Activated CD4-positive, alpha-beta T cell treated with anti-CD3 and anti-CD28 coated beads, Interleukin-2, amount 50 U/mL, for 48 hours (primary cell): ENCODE data around the gene MYBBP1A.
A peak's percentile ranks its signal among the peaks of the same experiment; 100 is the strongest.
"Not testable (repeated sequence)": the region's sequence is repeated elsewhere in the genome, so short reads cannot be mapped to it uniquely, and the experiment has no call there.

ENCODE experiments used
- DNase-seq, 2 experiments: peaks; one replicate each; pipeline ENCODE4 v3.0.0-alpha.2; 2020

Gene MYBBP1A

GRCh38 chr17:4590042-4590441 is 34.9 kb upstream of the MYBBP1A start:
- not testable (repeated sequence) for DNase-seq

DNA sequence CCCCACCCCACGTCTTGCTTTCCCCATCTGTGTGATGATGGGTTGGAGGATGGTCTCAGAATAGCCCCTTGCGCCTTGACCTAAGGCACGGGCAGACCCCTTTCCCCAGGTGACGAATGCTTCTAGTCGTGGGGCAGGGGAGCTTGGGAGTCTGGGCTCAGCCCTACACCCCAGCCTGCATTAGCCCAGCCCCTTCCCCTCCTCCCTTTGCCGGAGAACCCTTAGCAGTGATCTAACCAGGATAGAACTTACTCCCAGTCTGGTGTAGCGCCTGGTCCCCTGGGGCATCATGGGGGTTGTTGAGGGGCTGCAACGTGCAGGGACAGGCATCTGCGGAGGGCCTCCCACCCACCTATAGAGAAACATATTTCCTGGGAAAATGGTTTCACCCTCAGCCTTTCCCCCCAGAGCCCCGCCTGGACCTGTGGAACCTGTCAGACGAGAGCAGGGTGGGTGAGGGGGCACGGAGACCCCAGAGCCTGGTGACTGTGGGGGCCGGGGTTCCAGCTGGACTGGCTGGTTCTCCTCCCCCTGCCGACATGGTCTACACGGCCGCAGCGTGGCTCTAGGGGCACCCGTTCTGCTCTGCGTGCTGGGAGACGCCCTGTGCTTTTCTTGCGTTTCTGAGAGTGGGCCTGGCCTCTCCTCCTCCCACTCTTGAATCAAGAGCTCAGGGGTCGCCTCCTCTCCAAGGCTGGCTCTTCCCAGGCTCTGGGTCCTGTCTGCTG is 33.9 kb upstream of the MYBBP1A start:
- no peak for DNase-seq

GRCh38 chr17:4588391-4588790 is 33.2 kb upstream of the MYBBP1A start:
- no peak for DNase-seq

- no peak for DNase-seq
Measured at GRCh38 chr17:4587803-4588202, 32.6 kb upstream of the MYBBP1A start.

DNA sequence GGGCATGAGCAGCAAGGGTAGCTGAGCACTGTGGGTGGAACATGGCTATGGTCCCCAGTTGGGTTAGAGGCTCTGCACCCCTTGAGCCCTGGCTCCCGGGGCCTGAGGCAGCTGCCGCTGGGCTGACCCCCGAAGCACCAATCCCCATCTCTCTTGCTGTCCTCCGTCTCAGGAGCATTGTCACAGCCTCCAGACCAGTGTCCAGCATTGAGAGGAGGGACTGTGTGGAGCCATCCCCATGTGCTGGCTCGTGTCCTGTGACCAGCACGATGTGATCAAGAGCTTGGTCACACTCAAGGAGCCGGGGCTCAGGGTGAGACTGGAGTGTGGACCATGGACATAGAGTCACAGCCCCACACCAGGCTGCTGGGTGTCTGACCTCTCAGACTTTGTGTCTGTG is 32.0 kb upstream of the MYBBP1A start:
- DNase-seq: no peak

GRCh38 chr17:4586043-4586442 is 30.9 kb upstream of the MYBBP1A start:
- no peak for DNase-seq

GRCh38 chr17:4585638-4585994 is 30.4 kb upstream of the MYBBP1A start:
- no peak for DNase-seq

DNA sequence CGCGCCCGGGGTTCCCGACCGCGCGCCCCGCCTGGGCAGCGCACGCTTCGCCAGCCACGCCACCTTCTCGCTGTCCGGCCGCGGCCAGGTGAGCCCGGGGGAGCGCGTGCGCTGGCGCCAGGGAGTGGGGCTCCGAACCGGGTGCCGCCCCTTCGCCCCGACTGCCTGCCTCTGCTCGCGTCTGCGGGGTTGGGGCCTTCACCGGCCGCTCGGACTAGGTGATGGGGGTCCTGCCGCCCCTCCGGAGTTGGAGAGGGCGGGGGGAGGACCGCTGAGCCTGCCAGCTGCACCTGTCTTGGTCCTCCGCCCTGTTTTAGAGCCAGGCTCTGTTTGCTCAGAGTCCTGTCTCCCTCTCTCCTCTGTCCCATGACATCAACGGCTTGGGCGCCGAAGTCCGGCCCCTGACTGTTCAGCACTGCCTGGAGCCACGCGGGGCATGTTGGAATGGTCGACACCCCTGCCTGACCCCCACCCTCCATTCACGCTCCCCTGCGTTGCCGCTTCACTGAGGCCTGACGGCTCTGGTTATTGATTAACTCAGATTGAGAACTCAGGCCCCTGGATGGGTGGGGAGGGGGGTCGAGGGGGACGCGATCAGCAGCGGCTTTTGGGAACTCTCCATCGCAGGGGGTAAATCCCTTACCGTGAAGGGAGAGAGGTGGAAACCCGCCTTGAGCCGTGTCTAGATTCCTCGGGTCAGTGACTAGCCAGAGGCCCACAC is 29.9 kb upstream of the MYBBP1A start:
- DNase-seq: no peak

DNA sequence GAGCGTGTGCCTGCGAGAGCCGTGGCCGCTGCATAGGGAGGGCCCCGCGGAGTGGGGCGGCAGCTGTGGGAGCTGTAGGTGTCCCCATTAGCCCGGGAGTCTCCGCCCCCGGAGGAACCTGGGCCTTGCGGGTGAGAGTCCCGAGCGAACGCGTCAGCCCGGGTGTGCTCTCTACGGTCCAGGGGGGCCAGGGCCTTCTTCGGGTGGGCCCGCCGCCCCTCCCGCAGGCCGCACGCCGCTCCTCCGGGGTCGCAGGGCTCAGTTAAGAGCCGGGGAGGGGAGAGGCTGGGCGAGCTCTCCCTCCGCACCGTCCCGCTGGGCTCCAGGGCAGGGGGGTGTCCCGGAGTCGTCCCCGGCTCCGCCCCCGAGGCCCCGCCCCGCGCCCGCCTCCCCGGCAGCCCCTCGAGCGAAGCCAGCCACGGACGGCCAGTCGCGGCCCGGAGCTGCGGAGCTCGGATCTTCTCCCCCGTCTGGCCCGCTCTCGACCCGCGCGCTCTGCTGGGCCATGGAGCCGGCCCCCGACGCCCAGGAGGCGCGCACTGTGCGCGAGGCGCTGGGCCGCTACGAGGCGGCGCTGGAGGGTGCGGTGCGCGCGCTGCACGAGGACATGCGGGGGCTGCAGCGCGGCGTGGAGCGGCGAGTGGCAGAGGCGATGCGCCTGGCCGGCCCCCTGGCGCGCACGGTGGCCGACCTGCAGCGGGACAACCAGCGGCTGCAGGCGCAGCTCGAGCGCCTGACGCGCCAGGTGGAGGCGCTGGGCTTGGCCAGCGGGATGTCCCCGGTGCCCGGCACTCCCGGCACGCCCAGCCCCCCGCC is 29.1 kb upstream of the MYBBP1A start, which contains the start of gene SMTNL2:
SMTNL2 (plus strand) TSS at position 429 of the 816 bp plus-strand sequence; CDS start at position 506, 77 bp downstream.
- DNase-seq: peak; percentile 14 to 21

- DNase-seq: peak in 1 of 2 experiments; percentile 14
Measured at GRCh38 chr17:4583782-4584100, 28.6 kb upstream of the MYBBP1A start.

GRCh38 chr17:4583206-4583605 is 28.0 kb upstream of the MYBBP1A start:
- no peak for DNase-seq

GRCh38 chr17:4582691-4583090 is 27.5 kb upstream of the MYBBP1A start:
- no peak for DNase-seq

GRCh38 chr17:4582101-4582501 is 26.9 kb upstream of the MYBBP1A start:
- DNase-seq: no peak

DNA sequence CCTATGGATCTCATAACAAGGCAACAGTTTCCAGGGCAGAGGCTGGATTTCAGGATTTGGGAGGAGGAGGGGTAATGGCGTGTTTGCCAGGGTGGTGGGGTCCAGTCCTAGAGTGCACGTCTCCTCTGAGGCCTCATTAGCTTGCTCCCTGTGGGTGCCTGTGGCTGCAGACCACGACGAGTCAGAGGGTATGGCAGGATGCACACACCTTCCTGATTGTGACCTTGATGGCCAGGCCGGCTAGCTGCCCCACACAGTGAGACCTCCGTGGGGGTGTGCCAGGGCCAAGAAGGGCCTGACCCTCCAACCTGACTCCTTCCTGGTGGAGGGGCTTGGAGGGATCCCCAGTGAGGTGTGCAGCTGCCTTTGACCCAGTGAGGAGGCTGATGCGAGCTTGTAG is 25.1 kb upstream of the MYBBP1A start:
- DNase-seq: no peak

- no peak for DNase-seq
Measured at GRCh38 chr17:4579678-4580077, 24.5 kb upstream of the MYBBP1A start.

- not testable (repeated sequence) for DNase-seq
Measured at GRCh38 chr17:4578349-4578748, 23.2 kb upstream of the MYBBP1A start.

- no peak for DNase-seq
Measured at GRCh38 chr17:4577386-4577993, 22.3 kb upstream of the MYBBP1A start.

- DNase-seq: no peak
Measured at GRCh38 chr17:4576729-4577322, 21.6 kb upstream of the MYBBP1A start.

GRCh38 chr17:4576161-4576558 is 21.0 kb upstream of the MYBBP1A start:
- no peak for DNase-seq

DNA sequence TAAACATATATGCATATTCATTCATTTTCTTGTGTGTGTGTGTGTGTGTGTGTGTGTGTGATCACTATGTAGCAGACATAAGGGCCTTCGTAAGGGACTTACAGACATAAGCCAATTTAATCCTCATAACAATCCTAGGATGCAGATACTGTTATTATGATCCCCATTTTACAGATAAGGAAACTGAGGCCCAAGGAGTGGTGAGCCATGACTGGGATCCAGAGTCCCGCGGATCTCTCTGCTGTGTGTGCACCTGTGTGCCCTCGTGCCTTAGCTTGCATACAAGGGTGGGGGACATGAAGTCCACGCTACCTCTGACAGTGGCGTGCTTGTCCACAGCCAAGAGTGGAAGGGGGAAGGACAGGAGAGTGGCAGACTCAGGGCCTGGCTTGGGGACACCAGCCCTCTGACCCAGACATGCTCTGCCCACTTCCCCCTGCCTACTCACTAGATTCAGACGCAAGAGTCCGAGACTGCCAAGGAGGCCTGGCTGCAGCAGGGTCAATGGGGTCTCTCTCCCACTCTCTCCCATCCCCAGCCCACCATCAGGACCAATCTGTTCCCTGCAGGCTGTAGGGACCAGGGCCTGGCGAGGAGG is 19.4 kb upstream of the MYBBP1A start:
- DNase-seq: no peak

GRCh38 chr17:4573669-4574068 is 18.5 kb upstream of the MYBBP1A start:
- peak; percentile 68 to 79 for DNase-seq

DNA sequence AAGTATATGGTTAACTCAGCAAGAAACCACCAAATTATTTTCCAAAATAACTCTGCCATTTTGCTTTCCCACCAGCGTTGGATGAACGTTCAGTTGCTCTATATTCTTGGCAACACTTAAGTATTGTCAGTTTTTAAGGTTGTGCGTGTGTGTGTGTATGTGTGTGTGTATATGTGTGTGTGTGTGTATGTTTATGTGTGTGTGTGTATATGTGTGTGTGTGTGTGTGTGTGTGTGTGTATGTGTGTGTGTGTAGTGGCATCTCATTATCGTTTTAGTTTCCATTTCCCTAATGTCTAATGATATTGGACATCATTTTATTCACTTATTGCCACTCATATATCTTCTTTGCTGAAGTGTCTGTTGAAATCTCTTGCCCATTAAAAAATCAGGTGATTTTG is 17.9 kb upstream of the MYBBP1A start:
- no peak for DNase-seq
